ENCODE data around the gene TTYH1. TPM values are rescaled to one million over a fixed set of nuclear protein-coding genes. Genes with fewer than 3 reads are reported as not detected.
A peak's percentile ranks its signal among the peaks of the same experiment; 100 is the strongest.

The TTYH1 gene
- total RNA-seq, 1 experiment from 2014 or later = 0.62 TPM

- CTCF ChIA-PET = interaction anchor here (0.5 kb wide), 1 partner anchor 14 kb away, joined by 6 read pairs; no protein-coding TSS in a partner anchor
- Histone ChIP-seq H3K4me1 (ENCODE audit: control insufficient read depth, insufficient read depth, low read length) (peaks cover 11% of the 10 kb centered on the region), H3K36me3 (ENCODE audit: control insufficient read depth, insufficient read depth, low read length) (no peaks in the 10 kb centered on the region), H3K4me3 (ENCODE audit: low read depth in 2 of 2, low read length in 2 of 2) (no peak overlapping the region), H3K9me3 (ENCODE audit: control insufficient read depth, insufficient read depth, low read depth, low read length) (no peaks in the 10 kb centered on the region), H3K27me3 (ENCODE audit: control insufficient read depth, insufficient read depth, low read length) (0 out of 2 replicates have a peak, but pooled peaks cover 2% of the 10 kb centered on the region), H3K27ac (ENCODE audit: low read length) (no peak overlapping the region)
- intact Hi-C loops (cut with micrococcal nuclease; ENCODE audit: unreplicated experiment) = no loop called here
- POLR2A ChIA-PET = no interaction called here
- TF ChIP-seq SIN3A (IDR thresholded peaks at IDR 0.05; ENCODE audit: borderline replicate concordance, insufficient read depth, low read depth, low read length) (no peak), POLR2AphosphoS5 (IDR thresholded peaks at IDR 0.05; ENCODE audit: low read depth, low read length) (no peak), TCF7L2 (IDR thresholded peaks at IDR 0.05; ENCODE audit: low read depth, low read length) (no peak), CTCF (IDR thresholded peaks at IDR 0.05) (no peak)
- TF ChIP-seq, protein P1, sequence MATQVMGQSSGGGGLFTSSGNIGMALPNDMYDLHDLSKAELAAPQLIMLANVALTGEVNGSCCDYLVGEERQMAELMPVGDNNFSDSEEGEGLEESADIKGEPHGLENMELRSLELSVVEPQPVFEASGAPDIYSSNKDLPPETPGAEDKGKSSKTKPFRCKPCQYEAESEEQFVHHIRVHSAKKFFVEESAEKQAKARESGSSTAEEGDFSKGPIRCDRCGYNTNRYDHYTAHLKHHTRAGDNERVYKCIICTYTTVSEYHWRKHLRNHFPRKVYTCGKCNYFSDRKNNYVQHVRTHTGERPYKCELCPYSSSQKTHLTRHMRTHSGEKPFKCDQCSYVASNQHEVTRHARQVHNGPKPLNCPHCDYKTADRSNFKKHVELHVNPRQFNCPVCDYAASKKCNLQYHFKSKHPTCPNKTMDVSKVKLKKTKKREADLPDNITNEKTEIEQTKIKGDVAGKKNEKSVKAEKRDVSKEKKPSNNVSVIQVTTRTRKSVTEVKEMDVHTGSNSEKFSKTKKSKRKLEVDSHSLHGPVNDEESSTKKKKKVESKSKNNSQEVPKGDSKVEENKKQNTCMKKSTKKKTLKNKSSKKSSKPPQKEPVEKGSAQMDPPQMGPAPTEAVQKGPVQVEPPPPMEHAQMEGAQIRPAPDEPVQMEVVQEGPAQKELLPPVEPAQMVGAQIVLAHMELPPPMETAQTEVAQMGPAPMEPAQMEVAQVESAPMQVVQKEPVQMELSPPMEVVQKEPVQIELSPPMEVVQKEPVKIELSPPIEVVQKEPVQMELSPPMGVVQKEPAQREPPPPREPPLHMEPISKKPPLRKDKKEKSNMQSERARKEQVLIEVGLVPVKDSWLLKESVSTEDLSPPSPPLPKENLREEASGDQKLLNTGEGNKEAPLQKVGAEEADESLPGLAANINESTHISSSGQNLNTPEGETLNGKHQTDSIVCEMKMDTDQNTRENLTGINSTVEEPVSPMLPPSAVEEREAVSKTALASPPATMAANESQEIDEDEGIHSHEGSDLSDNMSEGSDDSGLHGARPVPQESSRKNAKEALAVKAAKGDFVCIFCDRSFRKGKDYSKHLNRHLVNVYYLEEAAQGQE (IDR thresholded peaks at IDR 0.05; ENCODE audit: insufficient read depth in 1 of 2, low read depth in 2 of 2, low read length in 1 of 2) = no peak
- in situ Hi-C loops (cut with HindIII; ENCODE audit: low pct_unique_long_range_greater_than_20kb, low sequenced_read_pairs) = no loop called here
- no TSS peak for BruUV-seq (replicated peaks)
- ATAC-seq (no peak), DNase-seq (ENCODE audit: low read depth, low spot score) (no peak)
Observed at GRCh38 chr19:54418930-54419800, 3.9 kb downstream of the TTYH1 start.

DNA sequence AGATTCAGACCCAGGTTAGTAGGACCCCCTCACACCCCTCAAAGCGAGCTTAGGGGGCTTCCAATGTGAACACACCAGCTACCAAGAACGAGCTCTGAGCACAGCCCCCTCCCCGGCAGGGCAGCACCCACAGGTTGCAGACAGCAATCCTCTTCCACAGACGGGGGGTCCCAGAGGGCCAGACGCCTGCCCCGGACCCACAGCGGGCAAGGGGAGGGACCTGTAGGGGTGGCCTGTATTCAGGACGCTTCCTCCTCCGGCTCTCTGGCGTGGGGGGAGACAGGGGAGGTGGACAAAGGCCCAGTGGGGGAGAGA is 4.8 kb downstream of the TTYH1 start:
- no TSS peak for BruUV-seq (replicated peaks)
- ATAC-seq = no peak; the same call in 1 of the 2 replicates
- Histone ChIP-seq H3K27ac (ENCODE audit: low read length) (no peak overlapping the region; the same call in 1 of the 2 replicates), H3K36me3 (ENCODE audit: control insufficient read depth, insufficient read depth, low read length) (no peaks in the 10 kb centered on the region), H3K27me3 (ENCODE audit: control insufficient read depth, insufficient read depth, low read length) (no peaks in the 10 kb centered on the region), H3K4me3 (ENCODE audit: low read depth in 2 of 2, low read length in 2 of 2) (peak overlapping the region in 1 of 2 experiments; percentile 29; a peak in 1 of 4 replicates), H3K4me1 (ENCODE audit: control insufficient read depth, insufficient read depth, low read length) (peaks cover 11% of the 10 kb centered on the region), H3K9me3 (ENCODE audit: control insufficient read depth, insufficient read depth, low read depth, low read length) (no peaks in the 10 kb centered on the region)
- in situ Hi-C loops (cut with HindIII; ENCODE audit: low pct_unique_long_range_greater_than_20kb, low sequenced_read_pairs) = no loop called here
- ChIA-PET POLR2A (interaction anchor here (0.6 kb wide), 3 partner anchors 20 to 802 kb away, joined by 3 to 8 read pairs (median 4); no protein-coding TSS in a partner anchor), CTCF (interaction anchor here (0.5 to 0.6 kb wide), 2 partner anchors 14 to 244 kb away, joined by 3 to 6 read pairs; no protein-coding TSS in a partner anchor)
- DNase-seq (ENCODE audit: low read depth, low spot score) = no peak
- intact Hi-C loops (cut with micrococcal nuclease; ENCODE audit: unreplicated experiment) = no loop called here
- TF ChIP-seq CTCF (IDR thresholded peaks at IDR 0.05) = no peak
- TF ChIP-seq, protein P1 (IDR thresholded peaks at IDR 0.05; ENCODE audit: insufficient read depth in 1 of 2, low read depth in 2 of 2, low read length in 1 of 2) = no peak
- TF ChIP-seq SIN3A (IDR thresholded peaks at IDR 0.05; ENCODE audit: borderline replicate concordance, insufficient read depth, low read depth, low read length) = no peak
- no peak for TF ChIP-seq POLR2AphosphoS5 (IDR thresholded peaks at IDR 0.05; ENCODE audit: low read depth, low read length)
- no peak for TF ChIP-seq TCF7L2 (IDR thresholded peaks at IDR 0.05; ENCODE audit: low read depth, low read length)
